ENCODE data around the gene ZNF426. TPM values are rescaled to one million over a fixed set of nuclear protein-coding genes. Genes with fewer than 3 reads are reported as not detected.
A peak's percentile ranks its signal among the peaks of the same experiment; 100 is the strongest.

Gene ZNF426
- total and polyA plus RNA-seq, 2 of the 13 experiments (the other 11 are each of a cell fraction or from before 2014, with no cell fraction given), result 3.8 to 14.9 TPM

DNA sequence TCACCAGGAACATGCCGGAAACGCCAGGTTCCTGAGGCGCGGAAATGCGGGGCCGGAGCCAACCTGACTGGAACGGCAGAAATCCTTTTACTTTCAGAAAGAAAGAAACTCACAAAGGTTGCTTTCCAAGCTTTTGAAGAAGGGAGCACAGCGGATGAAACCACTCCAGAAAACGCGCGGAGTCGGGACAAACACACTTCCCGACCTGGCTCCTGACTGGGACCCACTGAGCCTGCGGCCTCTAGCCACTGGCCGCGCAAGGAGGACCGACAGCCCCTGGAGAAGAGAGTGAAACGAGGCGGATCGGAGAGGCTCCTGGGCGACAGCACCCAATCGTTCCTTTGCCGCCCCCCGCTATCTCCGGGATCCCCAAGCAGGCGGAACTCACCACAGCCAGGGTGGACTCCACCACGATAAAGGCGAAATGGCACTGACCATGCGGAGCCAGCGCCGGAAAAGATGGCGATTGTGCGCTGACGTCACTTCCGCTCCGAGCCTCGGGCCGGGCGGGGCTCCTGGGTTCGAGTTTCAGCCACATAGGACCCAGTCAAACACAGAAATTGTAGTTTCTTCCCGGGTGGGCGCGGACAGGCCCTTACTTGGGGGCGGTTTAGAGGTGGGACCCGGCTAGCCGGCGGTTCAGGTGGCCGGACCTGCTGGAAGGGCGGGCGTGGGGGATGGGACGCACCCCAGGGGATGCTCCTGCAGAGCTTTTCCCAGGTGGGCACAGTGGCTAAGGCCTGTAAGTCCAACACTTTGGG is 45.8 kb upstream of the ZNF426 start, which contains the start of gene ZNF121 (continued):
- TF ChIP-seq ZNF224 (CRISPR knock-in tag; IDR thresholded peaks at IDR 0.05) (peak; percentile 83), MIER2 (CRISPR knock-in tag; IDR thresholded peaks at IDR 0.05) (no peak; the same call in 1 of the 2 replicates), ZBTB1 (CRISPR knock-in tag; IDR thresholded peaks at IDR 0.05; ENCODE audit: borderline replicate concordance) (no peak), TAF1 (CRISPR knock-in tag; IDR thresholded peaks at IDR 0.05) (peak; percentile 94), ZNF431 (CRISPR knock-in tag; IDR thresholded peaks at IDR 0.05; ENCODE audit: borderline replicate concordance, low read depth) (peak; percentile 76; the same call in 1 of the 2 replicates), HNF4A (CRISPR knock-in tag; IDR thresholded peaks at IDR 0.05) (0 out of 2 replicates have a peak, but pooled peaks have one; percentile 13), ARID3A (IDR thresholded peaks at IDR 0.05; ENCODE audit: low read depth, low read length) (no peak), STAG1 (CRISPR knock-in tag; IDR thresholded peaks at IDR 0.05) (0 out of 2 replicates have a peak, but pooled peaks have one; percentile 2), IRF9 (CRISPR knock-in tag; IDR thresholded peaks at IDR 0.05; ENCODE audit: borderline replicate concordance) (peak; percentile 62; the same call in 1 of the 2 replicates), SP1 (IDR thresholded peaks at IDR 0.05) (no peak), SP1 (CRISPR knock-in tag; IDR thresholded peaks at IDR 0.05) (no peak), ZSCAN12 (CRISPR knock-in tag; IDR thresholded peaks at IDR 0.05) (0 out of 2 replicates have a peak, but pooled peaks have one; percentile 20), SRSF1 (optimal IDR thresholded peaks at IDR 0.05; ENCODE audit: low read depth, low read length) (peak; percentile 51), PCBP2 (optimal IDR thresholded peaks at IDR 0.05; ENCODE audit: low read depth, low read length, poor library complexity, severe bottlenecking) (no peak), NFE2 (CRISPR knock-in tag; IDR thresholded peaks at IDR 0.05) (no peak)
- TF ChIP-seq, protein P1, sequence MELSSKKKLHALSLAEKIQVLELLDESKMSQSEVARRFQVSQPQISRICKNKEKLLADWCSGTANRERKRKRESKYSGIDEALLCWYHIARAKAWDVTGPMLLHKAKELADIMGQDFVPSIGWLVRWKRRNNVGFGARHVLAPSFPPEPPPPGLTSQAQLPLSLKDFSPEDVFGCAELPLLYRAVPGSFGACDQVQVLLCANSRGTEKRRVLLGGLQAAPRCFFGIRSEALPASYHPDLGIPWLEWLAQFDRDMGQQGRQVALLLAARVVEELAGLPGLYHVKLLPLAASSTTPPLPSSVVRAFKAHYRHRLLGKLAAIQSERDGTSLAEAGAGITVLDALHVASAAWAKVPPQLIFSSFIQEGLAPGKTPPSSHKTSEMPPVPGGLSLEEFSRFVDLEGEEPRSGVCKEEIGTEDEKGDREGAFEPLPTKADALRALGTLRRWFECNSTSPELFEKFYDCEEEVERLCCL (CRISPR knock-in tag; IDR thresholded peaks at IDR 0.05; ENCODE audit: borderline replicate concordance), result peak; percentile 55; the same call in 1 of the 2 replicates
- TF ChIP-seq, protein P2, sequence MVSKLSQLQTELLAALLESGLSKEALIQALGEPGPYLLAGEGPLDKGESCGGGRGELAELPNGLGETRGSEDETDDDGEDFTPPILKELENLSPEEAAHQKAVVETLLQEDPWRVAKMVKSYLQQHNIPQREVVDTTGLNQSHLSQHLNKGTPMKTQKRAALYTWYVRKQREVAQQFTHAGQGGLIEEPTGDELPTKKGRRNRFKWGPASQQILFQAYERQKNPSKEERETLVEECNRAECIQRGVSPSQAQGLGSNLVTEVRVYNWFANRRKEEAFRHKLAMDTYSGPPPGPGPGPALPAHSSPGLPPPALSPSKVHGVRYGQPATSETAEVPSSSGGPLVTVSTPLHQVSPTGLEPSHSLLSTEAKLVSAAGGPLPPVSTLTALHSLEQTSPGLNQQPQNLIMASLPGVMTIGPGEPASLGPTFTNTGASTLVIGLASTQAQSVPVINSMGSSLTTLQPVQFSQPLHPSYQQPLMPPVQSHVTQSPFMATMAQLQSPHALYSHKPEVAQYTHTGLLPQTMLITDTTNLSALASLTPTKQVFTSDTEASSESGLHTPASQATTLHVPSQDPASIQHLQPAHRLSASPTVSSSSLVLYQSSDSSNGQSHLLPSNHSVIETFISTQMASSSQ (IDR thresholded peaks at IDR 0.05; ENCODE audit: low read depth), result no peak
- TF ChIP-seq, protein P2 (CRISPR knock-in tag; IDR thresholded peaks at IDR 0.05; ENCODE audit: borderline replicate concordance), result peak; percentile 42; the same call in 1 of the 2 replicates
- TF ChIP-seq, protein P3, sequence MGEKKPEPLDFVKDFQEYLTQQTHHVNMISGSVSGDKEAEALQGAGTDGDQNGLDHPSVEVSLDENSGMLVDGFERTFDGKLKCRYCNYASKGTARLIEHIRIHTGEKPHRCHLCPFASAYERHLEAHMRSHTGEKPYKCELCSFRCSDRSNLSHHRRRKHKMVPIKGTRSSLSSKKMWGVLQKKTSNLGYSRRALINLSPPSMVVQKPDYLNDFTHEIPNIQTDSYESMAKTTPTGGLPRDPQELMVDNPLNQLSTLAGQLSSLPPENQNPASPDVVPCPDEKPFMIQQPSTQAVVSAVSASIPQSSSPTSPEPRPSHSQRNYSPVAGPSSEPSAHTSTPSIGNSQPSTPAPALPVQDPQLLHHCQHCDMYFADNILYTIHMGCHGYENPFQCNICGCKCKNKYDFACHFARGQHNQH (CRISPR knock-in tag; IDR thresholded peaks at IDR 0.05), result peak; percentile 65; the same call in 1 of the 2 replicates
